Hematopoietic multipotent progenitor cell treated with erythropoietin and hydrocortisone succinate and interleukin-3 and kit ligand, for 4 days (in vitro differentiated cells): ENCODE measurements around the gene FMO4.
A peak's percentile ranks its signal among the peaks of the same experiment; 100 is the strongest.
"Not testable (repeated sequence)": the region's sequence is repeated elsewhere in the genome, so short reads cannot be mapped to it uniquely, and the experiment has no call there.

Experiments used
- DNase-seq: peaks from one replicate; pipeline ENCODE4 v3.0.0-alpha.2; 2015

FMO4 gene, protein sequence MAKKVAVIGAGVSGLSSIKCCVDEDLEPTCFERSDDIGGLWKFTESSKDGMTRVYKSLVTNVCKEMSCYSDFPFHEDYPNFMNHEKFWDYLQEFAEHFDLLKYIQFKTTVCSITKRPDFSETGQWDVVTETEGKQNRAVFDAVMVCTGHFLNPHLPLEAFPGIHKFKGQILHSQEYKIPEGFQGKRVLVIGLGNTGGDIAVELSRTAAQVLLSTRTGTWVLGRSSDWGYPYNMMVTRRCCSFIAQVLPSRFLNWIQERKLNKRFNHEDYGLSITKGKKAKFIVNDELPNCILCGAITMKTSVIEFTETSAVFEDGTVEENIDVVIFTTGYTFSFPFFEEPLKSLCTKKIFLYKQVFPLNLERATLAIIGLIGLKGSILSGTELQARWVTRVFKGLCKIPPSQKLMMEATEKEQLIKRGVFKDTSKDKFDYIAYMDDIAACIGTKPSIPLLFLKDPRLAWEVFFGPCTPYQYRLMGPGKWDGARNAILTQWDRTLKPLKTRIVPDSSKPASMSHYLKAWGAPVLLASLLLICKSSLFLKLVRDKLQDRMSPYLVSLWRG

DNA sequence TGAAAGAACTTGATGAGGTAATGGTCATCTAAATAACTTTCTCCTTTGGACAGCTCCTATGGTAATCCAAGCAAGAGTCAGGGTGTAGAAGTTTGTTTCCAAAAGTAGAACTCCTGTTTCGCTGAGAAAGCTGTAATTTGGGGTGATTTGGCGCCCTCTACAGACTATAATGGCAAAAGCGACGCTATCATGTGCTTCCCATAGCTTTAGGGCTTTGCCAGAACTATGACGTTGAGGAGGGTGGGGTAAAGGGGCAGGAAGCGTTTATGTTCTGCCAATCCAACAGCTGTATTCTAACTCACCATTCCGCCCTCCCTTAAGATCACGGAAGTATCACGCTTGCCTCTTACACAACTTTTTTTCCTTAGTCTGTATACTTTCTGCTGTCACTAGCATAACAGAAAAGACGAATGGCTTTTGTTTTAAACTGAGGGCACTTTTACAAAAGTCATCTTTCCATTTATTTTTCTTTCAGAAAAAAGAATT, at the start of gene FMO4:
Gene FMO4, plus strand, starts transcription at position 349 of the 486 bp plus-strand sequence. CDS start 5,643 bp downstream, outside the sequence.
- DNase-seq = peak; percentile 99

DNA sequence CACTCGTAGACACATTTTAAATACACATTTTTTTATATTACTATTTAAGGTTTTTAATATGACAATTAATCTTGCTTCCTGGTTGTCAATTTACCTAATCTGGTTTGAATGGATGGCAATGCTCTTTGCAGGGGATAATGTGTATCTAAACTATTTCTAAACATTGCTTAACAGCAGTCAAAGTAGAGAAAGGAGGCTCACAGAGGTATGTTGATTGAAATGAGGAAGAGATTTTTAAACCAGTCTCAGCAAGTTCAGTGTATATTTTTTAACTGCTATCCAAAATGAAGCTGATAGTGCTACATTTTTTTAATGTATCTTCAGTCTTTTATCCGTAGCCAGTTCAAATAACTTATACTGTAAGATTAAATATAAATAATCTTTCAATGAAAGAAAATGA, 48.3 kb upstream of the FMO4 start:
- no peak for DNase-seq

DNA sequence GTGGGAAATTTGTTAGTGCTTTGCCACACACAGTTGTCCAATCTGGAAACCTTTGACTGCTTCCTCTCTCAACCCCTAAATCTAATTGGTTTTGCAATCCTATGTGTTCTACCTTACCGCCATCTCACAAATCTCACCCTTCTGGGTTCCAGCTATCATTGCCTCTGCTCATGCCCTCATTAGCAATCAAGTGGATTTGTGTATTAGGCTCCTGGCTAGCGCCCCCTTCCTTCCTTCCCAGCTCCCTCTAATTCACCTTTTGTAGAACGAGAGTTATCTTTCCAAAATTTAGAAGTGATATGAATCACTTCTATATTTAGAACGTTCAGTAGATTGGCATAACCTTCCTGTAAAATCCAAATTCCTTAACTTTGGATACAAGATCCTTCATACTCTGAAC, 47.1 kb upstream of the FMO4 start:
- no peak for DNase-seq

DNA sequence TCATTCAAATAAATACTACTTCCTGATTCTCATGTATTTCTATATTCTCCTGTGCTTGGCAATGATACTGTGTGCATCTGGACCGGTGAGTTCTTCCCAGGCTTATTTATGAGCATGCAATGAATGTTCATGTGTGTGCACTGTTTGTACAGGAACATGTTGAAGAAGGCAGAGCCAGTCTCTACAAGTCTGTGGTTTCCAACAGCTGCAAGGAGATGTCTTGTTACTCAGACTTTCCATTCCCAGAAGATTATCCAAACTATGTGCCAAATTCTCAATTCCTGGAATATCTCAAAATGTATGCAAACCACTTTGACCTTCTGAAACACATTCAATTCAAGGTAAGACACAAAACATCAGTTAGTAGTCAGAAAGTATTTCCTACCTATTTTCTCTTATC, 46.6 kb upstream of the FMO4 start:
- no peak for DNase-seq

DNA sequence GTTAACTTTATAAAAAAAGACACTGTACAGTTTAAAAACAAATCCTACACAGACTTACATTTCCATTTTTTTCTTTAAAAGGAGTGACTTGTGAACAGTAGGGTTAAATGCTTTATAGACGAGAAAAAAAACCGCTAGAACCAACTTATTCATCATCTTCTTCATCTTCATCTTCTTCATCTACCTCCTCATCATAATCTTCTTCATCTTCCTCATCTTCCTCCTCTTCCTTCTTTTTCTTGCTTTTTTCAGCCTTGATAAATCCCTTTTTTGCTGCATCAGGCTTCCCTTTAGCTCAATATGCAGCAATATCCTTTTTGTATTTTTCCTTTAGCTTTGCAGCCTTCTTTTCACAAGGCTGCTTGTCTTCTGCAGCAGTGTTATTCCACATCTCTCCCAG, 43.2 kb upstream of the FMO4 start:
- no peak for DNase-seq

DNA sequence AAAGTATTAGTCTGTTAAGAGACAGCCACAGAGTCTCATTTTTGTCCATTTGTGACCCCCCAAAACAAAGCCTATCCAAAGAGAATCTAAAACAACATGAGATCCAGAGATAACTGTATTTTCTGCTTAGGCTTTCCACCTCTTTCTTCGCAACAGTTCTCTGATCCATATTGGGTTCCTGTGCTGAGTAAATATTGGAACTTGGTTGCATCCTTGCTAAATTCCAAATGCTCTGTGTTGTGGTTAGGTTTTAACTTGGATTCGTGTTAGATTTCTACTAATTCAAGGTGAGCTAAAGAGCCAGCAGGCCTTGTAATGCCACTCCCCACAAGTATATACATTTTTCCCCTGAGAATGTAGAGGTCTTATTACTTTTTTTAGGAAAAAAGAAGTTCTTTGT, 36.4 kb upstream of the FMO4 start:
- DNase-seq = no peak

DNA sequence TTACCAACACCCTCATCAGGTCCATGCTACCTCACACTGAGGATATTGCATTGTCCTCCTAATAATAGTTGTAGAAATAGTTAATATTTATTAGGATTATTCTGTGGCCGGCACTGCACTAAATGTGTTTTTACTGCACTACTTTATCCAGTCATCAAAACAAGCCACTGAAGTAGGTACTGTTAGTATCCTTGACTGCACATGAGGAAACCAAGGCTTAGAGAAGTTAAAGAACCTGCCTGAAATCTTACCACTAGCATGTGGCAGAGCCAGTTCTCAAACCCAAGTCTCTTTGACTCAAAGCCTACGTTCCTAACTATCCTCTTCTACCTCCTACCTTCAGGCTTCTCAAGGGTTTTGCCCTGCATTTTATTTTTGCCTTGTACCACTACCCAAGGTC, 34.7 kb upstream of the FMO4 start:
- DNase-seq = no peak

DNA sequence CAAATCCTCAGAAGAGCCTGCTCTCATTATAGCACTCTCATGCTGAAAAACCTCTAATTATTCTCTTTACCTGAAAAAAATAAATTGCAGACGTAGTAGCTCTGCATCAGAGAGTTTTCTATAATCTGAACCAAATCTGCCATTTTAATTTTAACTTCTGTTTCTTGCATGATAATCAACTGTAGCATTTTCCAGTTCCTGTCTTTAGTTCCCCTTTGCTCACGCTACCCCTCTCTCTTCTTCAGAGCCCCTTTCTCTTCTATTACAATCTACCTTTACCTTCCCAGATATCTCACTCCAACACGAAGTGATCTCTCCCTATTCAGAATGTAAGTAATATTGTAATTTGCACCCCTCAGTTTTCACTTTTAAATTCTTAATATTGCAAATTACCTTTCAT, 34.3 kb upstream of the FMO4 start:
- peak; percentile 49 for DNase-seq

DNA sequence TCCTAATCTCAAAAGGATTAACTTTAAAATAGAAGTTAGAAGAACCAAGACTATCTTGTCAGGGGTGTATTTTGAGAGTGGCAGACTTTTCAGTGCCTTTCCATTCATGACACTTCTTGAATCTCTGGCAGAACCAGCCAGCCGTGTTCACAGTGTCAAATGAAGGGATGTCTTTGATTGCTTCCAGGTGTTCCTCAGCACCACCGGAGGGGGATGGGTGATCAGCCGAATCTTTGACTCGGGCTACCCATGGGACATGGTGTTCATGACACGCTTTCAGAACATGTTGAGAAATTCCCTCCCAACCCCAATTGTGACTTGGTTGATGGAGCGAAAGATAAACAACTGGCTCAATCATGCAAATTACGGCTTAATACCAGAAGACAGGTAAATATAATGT, 33.4 kb upstream of the FMO4 start:
- no peak for DNase-seq

DNA sequence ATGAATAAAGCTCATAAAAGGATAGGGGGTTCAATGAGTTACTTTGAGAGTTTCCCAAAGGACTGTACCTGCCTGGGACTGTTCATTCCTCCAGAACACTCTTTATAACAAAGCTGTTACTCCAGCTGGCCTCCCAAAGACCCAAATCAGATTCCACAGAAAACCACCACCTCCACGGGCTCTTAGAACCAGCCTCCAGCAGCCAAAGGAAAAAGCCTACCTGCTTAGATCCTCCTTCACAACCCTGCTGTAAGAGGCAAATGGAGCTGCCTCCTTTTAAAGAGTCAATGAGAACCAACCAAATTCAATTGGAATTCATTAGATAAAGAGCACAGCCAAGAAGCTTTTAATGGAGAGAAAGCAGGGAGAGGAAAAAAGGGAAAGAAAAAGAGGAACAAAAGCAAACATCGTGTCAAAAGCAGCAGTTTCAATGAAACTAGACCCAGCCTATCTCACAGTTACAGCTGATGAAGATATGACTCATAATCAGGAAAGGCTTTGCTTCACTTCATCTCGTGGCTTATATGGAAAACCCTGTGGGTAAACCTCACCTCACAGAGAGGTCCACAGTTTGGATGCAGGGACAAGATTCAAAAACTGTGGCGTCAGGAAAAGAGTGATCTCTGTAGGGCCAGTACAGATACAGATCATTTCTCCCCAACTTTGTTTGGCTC, 27.8 kb upstream of the FMO4 start:
- DNase-seq = peak; percentile 67

DNA sequence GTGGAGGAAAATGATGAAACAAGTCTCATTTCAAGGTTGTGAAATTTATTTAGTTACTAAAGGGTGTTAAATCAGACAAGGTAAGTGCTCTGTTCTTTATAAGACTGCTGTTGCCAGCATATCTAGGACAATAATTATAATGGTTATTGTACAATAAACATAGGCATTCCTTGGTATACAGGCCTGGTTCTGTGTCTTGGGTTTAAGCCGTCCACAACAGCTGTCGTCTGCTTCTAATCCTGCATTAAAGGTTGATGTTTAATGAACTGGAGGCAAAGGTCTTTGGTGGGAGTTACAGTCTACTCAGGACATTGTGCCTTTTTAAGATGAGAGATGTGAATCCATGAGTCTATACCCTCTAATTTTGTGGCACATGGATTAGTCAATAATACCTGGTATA, 23.4 kb upstream of the FMO4 start:
- no peak for DNase-seq

DNA sequence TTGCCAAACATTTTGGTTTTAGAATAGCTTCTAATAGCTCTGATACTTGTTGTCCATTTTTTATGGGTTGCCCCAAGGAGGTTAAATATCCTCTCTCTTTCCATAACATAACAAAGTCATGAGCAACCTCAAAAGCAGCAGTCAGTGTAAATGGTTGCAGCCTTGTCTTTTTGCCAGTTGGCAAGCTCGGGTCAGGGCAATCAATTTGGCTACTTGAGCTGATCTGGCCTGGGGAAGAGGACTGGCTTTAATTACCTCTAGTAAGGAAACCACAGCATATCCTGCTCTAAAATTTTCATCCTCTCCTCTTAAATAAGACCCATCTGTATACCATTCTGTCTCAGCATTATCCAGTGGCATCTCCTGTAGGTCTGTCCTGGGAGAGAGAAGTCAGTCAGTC, 21.2 kb upstream of the FMO4 start:
- DNase-seq = no peak

DNA sequence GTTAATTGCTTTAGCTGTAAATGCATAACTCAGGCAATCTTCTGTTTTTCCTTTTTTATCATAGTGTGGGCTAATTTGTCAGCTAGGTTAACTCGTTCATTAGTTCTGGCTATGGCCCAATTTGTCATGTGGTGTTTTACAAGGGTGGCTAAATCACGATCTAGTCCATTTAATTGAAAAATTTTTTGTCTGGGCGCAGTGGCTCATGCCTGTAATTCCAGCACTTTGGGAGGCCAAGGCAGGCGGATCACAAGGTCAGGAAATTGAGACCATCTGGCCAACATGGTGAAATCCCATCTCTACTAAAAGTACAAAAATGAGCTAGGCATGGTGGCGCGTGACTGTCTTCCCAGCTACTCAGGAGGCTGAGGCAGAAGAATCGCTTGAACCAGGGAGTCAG, 18.6 kb upstream of the FMO4 start:
- not testable (repeated sequence) for DNase-seq

DNA sequence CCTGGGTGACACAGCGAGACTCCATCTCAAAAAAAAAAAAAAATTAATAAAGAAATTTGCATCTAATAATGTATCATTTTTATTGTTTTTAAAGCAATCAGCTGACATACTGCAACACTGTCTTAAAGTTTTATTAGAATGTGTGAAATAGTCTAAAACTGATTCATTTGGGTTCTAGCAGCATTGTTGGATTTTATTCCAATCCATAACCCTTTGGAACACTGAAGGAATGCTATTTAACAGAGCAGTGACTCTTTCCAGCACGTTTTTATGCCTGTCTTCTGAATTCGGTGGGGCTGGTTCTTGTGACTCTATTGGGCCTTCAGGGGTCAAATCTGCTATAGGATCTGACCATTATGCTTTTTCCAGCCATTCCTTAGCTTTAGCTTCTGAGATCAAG, 18.2 kb upstream of the FMO4 start:
- no peak for DNase-seq

DNA sequence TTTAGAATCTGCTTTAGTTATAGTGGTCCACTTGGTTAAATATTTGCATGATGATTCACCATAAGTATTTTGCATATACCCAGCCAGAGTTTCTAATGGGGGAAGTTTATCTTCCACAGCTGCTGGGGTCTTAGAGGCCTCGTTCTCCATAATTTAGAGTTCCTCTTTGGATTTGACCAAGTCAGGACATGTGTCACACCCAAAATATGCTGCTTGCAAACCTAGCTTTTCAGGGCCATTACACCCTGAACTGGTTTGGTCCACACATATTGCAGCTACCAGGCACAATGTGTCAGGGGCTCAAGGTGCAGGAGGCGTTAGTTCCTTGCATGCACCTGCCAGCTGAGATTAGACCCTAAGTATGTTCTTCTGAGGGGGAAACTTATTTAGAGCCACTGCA, 17.1 kb upstream of the FMO4 start:
- DNase-seq = no peak

DNA sequence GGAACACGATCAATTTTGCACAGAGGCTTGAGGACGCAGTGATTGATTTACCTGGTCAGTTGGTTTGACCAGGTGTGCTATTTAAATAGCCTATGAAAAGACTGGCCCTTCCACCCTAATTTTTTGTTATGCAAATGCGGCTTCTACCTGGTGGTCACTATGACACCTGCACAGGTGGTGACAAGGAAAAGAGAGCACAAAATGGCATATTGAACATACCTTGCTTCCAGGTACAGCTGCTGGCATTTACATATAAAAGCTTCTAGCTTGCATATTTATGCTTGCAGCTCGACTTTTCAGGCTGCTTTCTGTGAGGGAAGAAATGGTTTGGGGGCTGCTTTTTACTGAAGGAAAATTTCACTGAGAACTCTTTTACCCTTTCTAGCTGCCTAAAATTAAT, 15.3 kb upstream of the FMO4 start:
- no peak for DNase-seq

DNA sequence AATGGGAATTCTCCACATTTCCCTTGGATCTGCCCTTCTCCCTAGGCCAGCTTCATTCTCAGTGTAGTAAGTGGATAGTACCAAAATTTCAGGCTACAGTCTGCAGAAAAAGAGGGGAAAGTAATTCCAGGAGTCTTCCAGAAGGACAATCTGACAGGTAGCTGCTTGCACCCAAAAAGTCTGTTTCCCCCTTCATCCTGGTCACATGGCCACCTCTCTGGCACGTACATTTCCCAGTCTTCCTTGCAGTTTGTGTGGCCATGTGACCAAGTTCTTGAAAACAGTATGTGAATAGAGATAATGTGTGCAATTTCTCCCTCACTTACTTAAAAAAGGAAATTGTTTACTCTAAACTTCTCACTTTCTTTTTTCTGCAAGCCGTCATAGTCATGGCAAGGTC, 14.6 kb upstream of the FMO4 start:
- DNase-seq = no peak

DNA sequence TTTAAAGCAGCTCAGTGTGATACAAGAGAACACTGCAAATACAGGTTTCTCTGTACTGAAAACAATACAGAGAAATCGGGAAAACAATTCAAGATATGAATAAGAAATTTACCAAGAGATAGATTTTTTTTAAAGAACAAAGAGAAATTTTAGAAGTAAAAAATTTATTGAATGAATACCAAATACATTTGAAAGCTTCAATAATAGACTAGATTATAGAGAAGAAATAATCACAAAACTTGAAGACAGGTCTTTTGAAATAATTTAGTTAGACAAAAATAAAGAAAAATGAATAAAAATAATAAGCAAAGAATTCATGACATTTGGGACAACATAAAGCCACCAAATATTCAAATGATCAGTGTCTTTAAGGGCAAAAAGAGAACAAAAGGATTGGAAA, 13.6 kb upstream of the FMO4 start:
- no peak for DNase-seq

DNA sequence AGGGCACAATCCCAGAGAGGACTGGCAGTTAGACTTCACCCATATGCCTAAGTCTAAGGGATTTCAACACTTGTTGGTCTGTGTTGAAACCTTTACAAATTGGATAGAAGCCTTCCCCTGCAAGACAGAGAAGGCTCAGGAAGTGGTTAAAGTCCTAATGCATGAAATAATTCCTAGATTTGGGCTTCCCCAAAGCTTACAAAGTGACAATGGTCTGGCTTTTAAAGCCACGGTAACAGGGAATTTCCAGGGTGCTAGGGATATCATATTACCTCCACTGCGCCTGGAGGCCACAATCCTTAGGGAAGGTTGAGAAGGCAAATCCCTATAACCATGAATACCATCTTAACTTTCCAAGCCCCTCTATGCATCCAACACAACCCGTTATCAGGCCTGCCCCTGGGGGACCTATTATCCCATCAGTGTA, 3.3 kb upstream of the FMO4 start:
- DNase-seq = peak; percentile 11

DNA sequence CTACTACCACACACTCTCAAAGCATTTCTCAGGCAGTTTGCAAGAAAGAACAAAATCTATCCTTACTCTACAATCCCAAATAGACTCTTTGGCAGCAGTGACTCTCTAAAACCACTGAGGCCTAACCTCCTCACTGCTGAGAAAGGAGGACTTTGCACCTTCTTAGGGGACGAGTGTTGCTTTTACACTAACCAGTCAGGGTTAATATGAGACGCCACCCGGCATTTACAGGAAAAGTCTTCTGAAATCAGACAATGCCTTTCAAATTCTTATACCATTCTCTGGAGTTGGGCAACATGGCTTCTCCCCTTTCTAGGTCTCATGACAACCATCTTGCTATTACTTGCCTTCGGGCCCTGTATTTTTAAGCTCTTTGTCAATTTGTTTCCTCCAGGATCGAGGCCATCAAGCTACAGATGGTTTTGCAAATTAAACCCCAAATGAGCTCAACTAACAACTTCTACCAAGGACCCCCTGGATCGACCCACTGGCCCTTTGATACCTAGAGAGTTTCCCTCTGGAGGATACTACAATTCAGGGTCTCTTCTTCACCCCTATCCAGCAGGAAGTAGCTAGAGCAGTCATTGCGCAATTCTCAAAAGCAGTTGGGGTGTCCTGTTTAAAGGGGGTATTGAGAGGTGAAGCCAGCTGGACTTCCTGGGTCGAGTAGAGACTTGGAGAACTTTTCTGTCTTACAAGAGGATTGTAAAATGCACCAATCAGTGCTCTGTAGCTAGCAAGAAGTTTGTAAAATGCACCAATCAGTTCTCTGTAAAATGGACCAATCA, 2.0 kb upstream of the FMO4 start:
- no peak for DNase-seq

DNA sequence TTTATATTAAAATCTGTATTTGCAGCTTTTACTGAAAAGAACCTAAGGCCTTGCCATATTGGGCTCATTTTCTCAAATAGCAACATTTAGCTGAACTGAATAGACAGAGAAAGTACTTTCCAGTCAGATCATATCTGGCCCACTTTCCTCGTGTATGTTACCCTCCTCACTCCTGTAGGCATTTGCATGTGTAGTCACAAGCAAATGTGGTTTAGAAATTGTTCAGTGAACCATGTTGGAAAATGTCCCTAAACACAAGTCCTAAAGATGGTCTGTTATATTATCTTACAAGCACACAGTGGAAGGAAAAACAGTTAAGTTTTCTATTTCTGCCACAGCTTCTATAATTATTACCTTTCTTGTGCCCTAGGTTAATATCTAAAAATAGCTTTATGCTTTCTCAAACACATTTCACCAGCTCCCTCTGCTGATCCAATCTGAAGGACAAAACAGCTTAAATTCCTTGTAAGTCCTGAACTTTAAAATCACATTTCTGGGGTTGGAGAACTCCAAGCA, 606 bp upstream of the FMO4 start:
- DNase-seq = no peak

DNA sequence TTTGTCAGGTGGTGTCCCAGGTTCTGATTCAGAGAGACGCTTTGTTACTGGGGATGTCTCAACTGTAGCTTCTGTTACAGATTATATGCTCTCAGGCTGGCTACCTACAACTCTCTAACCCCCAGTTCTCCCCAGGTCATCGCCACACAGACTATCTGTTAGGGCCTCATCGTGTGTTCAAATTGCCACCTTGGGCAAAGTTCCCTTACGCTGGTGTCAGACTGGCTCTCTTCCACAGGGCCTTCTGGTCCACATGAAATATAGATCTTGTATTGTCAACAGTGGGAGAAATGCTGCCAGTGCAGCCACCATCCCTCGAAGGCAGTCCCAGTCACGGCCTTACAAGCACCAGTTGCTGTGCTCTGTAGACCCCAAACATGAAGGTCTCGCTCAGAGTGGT, 15.3 kb downstream of the FMO4 start:
- DNase-seq = no peak

DNA sequence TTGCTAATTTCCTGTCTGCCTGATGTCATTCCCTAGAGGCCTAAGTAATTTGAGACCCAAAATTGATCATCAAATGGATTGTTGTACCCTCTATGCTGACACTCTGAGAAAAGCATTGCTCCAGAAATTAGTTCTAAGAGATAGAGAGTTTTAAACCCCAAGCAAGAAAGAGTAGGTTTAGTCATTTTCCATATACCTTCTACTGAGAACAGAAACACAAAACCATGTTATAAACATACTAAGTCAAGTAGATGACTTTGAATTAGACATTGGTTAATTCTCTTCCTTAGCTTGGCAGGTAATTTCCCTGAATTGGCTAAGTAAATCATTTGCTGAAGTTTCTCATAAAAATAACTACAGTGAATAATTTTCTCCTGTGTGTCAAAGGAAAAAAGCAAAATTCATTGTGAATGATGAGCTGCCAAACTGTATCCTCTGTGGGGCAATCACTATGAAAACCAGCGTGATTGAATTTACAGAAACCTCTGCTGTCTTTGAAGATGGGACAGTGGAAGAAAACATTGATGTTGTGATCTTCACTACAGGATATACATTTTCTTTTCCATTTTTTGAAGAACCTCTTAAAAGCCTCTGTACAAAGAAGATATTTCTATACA, 20.1 kb downstream of the FMO4 start:
- no peak for DNase-seq
